OCI-LY3 (cell line): ENCODE data around the gene MAPKBP1.

ENCODE experiments used
- CTCF ChIP-seq: fragments of 200-600, 300-600 bp; sonication (generic); IDR thresholded peaks from 2 replicates; pipeline ENCODE4 v1.5.1; 2014; ENCODE audit warnings: antibody characterized with exemption, low read length, low read depth
- EZH2phosphoT487 ChIP-seq: fragments of 200-600 bp; shearing (Covaris generic); IDR thresholded peaks from 2 replicates; pipeline ENCODE4 v1.6.1; 2018; ENCODE audit warnings: antibody characterized with exemption, mixed run types, low read depth

- TF ChIP-seq CTCF, result no peak
- no peak for TF ChIP-seq EZH2phosphoT487
Measured at GRCh38 chr15:41866872-41867579, 92.7 kb downstream of the MAPKBP1 start.
